K562 (cell line): ENCODE measurements around the gene BLZF1. TPM values are rescaled to one million over a fixed set of nuclear protein-coding genes. Genes with fewer than 3 reads are reported as not detected.

Experiments
- ARID2 ChIP-seq: fragments of 450-650 bp; IDR thresholded peaks from 2 replicates; pipeline ENCODE4 v1.6.1; 2017; ENCODE audit warnings: antibody characterized with exemption, mild to moderate bottlenecking
- ATF1 ChIP-seq, 2 experiments: fragments of 450-650 bp in 1 of 2; IDR thresholded peaks; 2 replicates each; pipeline ENCODE4 v1.6.1; 2016; ENCODE audit warnings: missing compliant biosample characterization in 1 of 2, missing genetic modification characterization in 1 of 2
- CBX2 ChIP-seq: fragments of 200-600 bp; sonication (generic); IDR thresholded peaks from one replicate; pipeline ENCODE4 v1.6.1; 2012; ENCODE audit warnings: mild to moderate bottlenecking, low read length, inconsistent platforms; ENCODE audit not compliant: insufficient read depth, poor library complexity, severe bottlenecking
- E2F5 ChIP-seq: sonication (generic); formaldehyde crosslinking; IDR thresholded peaks from 2 replicates; pipeline ENCODE4 v1.8.0; 2022; ENCODE audit warnings: mild to moderate bottlenecking, missing genetic modification reagents
- E2F8 ChIP-seq: fragments of 450-650 bp; IDR thresholded peaks from 2 replicates; pipeline ENCODE4 v1.7.1; 2018; ENCODE audit warnings: mild to moderate bottlenecking, low read depth; ENCODE audit not compliant: partially characterized antibody
- EP400 ChIP-seq: fragments of 450-650 bp; IDR thresholded peaks from 2 replicates; pipeline ENCODE4 v1.6.1; 2017; ENCODE audit warnings: antibody characterized with exemption, mild to moderate bottlenecking, moderate library complexity
- FOXO4 ChIP-seq: fragments of 450-650 bp; formaldehyde crosslinking; IDR thresholded peaks from 2 replicates; pipeline ENCODE4 v1.4.0; 2020; ENCODE audit warnings: mild to moderate bottlenecking, moderate library complexity
- LCOR ChIP-seq: sonication (generic); formaldehyde crosslinking; IDR thresholded peaks from 2 replicates; pipeline ENCODE4 v1.8.0; 2022; ENCODE audit warnings: mild to moderate bottlenecking, missing genetic modification reagents
- NCOA4 ChIP-seq: fragments of 450-650 bp; IDR thresholded peaks from 2 replicates; pipeline ENCODE4 v1.6.1; 2018; ENCODE audit warnings: mild to moderate bottlenecking; ENCODE audit not compliant: partially characterized antibody
- NFE2 ChIP-seq: IDR thresholded peaks from 2 replicates; pipeline ENCODE4 v1.6.1; 2014; ENCODE audit warnings: antibody characterized with exemption, low read depth
- NFXL1 ChIP-seq: fragments of 450-650 bp; formaldehyde crosslinking; IDR thresholded peaks from 2 replicates; pipeline ENCODE4 v1.4.0; 2021; ENCODE audit warnings: mild to moderate bottlenecking
- POLR2B ChIP-seq: fragments of 450-650 bp; IDR thresholded peaks from 2 replicates; pipeline ENCODE4 v1.6.1; 2018; ENCODE audit warnings: low read depth; ENCODE audit not compliant: partially characterized antibody
- POLR2H ChIP-seq: IDR thresholded peaks from 2 replicates; pipeline ENCODE4 v1.6.1; 2016; ENCODE audit warnings: missing genetic modification characterization, low read depth, mild to moderate bottlenecking, control low read depth, missing compliant biosample characterization, moderate library complexity
- POLR3G ChIP-seq: IDR thresholded peaks from 2 replicates; pipeline ENCODE4 v1.6.1; 2011; ENCODE audit not compliant: insufficient read length, insufficient replicate concordance; ENCODE audit errors: extremely low read depth
- RB1 ChIP-seq: fragments of 450-650 bp; IDR thresholded peaks from 2 replicates; pipeline ENCODE4 v1.6.1; 2017; ENCODE audit warnings: low read depth, mild to moderate bottlenecking
- RBM15 ChIP-seq: fragments of 200-400 bp; formaldehyde crosslinking; IDR thresholded peaks from 2 replicates; pipeline ENCODE4 v1.6.1; 2018; ENCODE audit warnings: mild to moderate bottlenecking, low read length, moderate library complexity; ENCODE audit not compliant: insufficient read depth
- RBM17 ChIP-seq: fragments of 200-400 bp; formaldehyde crosslinking; IDR thresholded peaks from 2 replicates; pipeline ENCODE4 v1.6.1; 2017; ENCODE audit warnings: low read depth, mild to moderate bottlenecking, low read length, borderline replicate concordance
- STAT5A ChIP-seq: IDR thresholded peaks from 2 replicates; pipeline ENCODE4 v1.6.1; 2012; ENCODE audit warnings: low read length, inconsistent platforms, borderline replicate concordance
- TCF15 ChIP-seq: fragments of 250-450 bp; sonication (Bioruptor Pico); IDR thresholded peaks from 2 replicates; pipeline ENCODE4 v1.8.0; 2022; ENCODE audit warnings: moderate library complexity, mild to moderate bottlenecking, inconsistent platforms
- ZNF280A ChIP-seq: fragments of 450-650 bp; IDR thresholded peaks from 2 replicates; pipeline ENCODE4 v1.6.1; 2018; ENCODE audit warnings: mild to moderate bottlenecking, low read depth; ENCODE audit not compliant: partially characterized antibody
- ZNF586 ChIP-seq: fragments of 450-650 bp; formaldehyde crosslinking; conservative IDR thresholded peaks from 2 replicates; pipeline ENCODE4 v1.4.0; 2020; ENCODE audit warnings: mild to moderate bottlenecking, moderate library complexity
- ZSCAN32 ChIP-seq: fragments of 450-650 bp; formaldehyde crosslinking; IDR thresholded peaks from 2 replicates; pipeline ENCODE4 v1.4.0; 2020; ENCODE audit warnings: mild to moderate bottlenecking, moderate library complexity
- polyA plus RNA-seq, 8 experiments: library from polyadenylated mRNA; depleted of rRNA in 4 of 8; stranded (reverse) in 5 of 8; unstranded in 3 of 8; fragments of >200 nt; fragmentation: Nextera tagmentation in 2 of 8; fragmentation: Illumina TruSeq in 1 of 8; extraction: Ambion mirVana in 2 of 8; extraction: Trizol in 1 of 8; gene quantifications; 2 replicates each; pipeline versions ENCODE4 v1.2.1 to v1.2.3, GENCODE V29; 2011 to 2014; ENCODE audit warnings: inconsistent platforms in 1 of 8, missing spikeins in 1 of 8
- total RNA-seq, 7 experiments: library from RNA; depleted of rRNA in 6 of 7; stranded (reverse); fragments of >200 nt in 6 of 7; fragmentation: Illumina TruSeq in 2 of 7; extraction: Trizol in 2 of 7; gene quantifications; 2 replicates each; pipeline versions ENCODE4 v1.2.1 to v1.2.3, GENCODE V29; 2011 to 2021; ENCODE audit warnings: low replicate concordance in 1 of 7

The BLZF1 gene
- total and polyA plus RNA-seq, 9 of the 15 experiments (the other 6 are each of a cell fraction or from before 2014, with no cell fraction given): 20.5 to 32.8 (median 25.3) TPM

- no peak for TF ChIP-seq TCF15 (CRISPR knock-in tag)
- TF ChIP-seq ATF1 (CRISPR knock-in tag; IDR thresholded peaks at IDR 0.05): no peak
- TF ChIP-seq ATF1 (tag; IDR thresholded peaks at IDR 0.05): 0 out of 2 replicates have a peak, but pooled peaks have one; percentile 17
- no peak for TF ChIP-seq POLR3G
- no peak for TF ChIP-seq FOXO4
- TF ChIP-seq ARID2: peak; percentile 68
- no peak for TF ChIP-seq E2F5 (CRISPR knock-in tag)
- peak; percentile 28 for TF ChIP-seq E2F8
- 0 out of 2 replicates have a peak, but pooled peaks have one; percentile 36 for TF ChIP-seq LCOR (CRISPR knock-in tag)
- TF ChIP-seq ZNF586 (CRISPR knock-in tag): no peak
- no peak for TF ChIP-seq POLR2B
- no peak for TF ChIP-seq RBM17
- no peak for TF ChIP-seq NCOA4
- no peak for TF ChIP-seq ZNF280A
- TF ChIP-seq NFXL1 (CRISPR knock-in tag): no peak
- no peak for TF ChIP-seq NFE2
- TF ChIP-seq POLR2H: peak; percentile 51; the same call in 1 of the 2 replicates
- TF ChIP-seq ZSCAN32 (CRISPR knock-in tag): no peak
- TF ChIP-seq STAT5A: no peak
- peak; percentile 6; the same call in 1 of the 2 replicates for TF ChIP-seq EP400
- no peak for TF ChIP-seq RB1
- TF ChIP-seq CBX2: no peak
- TF ChIP-seq RBM15: no peak
These were observed 19.5 kb upstream of the BLZF1 start (continued) for GRCh38 chr1:169348383-169349036.
